HG02938 (cell line): ENCODE data around the gene LRP1B.
"Not testable (repeated sequence)": the region's sequence is repeated elsewhere in the genome, so short reads cannot be mapped to it uniquely, and the experiment has no call there.

Experiments used
- ATAC-seq: cut with Tn5 transposase; IDR thresholded peaks from one replicate; pipeline ENCODE4 v1.9.1; 2021; ENCODE audit warnings: mild to moderate bottlenecking, moderate library complexity; ENCODE audit not compliant: unreplicated experiment

The LRP1B gene

DNA sequence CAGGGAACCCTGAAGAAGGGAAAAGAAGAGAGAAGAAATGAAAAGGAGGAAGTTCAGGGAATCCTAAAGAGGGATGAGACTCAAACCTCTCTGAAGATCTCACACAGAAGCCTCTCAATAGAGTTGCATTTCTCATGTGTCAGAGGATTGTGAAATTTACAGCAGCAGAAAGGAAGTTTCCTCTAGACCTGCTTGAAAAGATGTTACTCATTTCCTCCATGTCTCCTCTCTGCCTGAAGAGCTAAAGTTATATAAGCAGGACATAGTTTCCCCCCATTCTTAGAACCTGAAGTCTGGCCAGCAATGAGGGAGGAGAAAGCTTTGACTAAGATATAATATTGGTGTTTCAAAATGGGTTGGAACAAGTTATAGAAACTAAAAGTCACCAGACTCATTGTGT lies 1155.6 kb downstream of the LRP1B start:
- ATAC-seq, result no peak

DNA sequence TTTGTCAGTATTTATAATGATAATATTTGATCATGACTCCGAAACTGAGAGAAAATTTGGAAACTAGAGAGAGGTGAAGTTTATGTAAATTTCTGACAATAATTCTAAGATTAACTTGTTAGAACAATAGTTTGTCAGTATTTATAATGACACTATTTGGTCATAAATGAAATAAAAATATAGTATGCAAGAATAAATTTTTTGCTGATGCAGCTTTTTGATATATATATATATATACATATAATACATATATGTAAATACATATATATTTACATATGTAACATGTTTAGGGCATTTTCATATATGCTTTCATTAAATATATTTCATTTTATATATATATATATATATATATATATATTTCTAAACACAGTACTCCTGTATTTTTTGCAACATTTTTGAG lies 1158.1 kb downstream of the LRP1B start:
- no peak for ATAC-seq

DNA sequence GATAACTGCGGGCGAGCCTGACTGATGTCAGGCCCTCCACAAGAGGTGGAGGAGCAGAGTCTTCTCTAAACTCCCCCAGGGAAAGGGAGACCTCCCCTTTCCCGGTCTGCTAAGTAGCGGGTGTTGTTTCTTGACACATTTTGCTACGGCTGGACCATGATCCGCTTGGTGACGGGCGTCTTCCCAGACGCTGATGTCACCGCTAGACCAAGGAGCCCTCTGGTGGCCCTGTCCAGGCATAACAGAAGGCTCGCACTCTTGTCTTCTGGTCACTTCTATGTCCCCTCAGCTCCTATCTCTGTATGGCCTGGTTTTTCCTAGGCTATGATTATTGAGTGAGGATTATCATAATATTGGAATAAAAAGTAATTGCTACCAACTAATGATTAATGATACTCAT lies 1166.5 kb downstream of the LRP1B start:
- ATAC-seq, result not testable (repeated sequence)

DNA sequence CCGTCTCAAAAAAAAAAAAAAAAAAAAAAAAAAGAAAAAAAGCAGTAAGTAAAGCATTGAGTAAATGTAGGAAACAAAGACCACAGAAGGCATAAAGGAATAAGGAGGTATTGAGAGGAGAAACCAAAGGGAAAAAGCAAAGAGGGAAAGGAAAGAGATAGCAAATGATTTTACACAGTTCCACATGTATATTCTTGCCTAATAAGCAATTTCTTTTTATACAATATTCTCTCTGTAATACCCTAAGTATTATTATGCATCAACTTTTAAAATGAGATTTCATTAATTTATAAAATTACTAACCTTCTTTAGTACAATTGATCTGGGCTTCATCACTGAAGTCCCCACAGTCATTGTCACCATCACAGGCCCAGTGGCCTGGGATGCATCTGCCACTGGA lies 1180.9 kb downstream of the LRP1B start:
- ATAC-seq, result no peak

DNA sequence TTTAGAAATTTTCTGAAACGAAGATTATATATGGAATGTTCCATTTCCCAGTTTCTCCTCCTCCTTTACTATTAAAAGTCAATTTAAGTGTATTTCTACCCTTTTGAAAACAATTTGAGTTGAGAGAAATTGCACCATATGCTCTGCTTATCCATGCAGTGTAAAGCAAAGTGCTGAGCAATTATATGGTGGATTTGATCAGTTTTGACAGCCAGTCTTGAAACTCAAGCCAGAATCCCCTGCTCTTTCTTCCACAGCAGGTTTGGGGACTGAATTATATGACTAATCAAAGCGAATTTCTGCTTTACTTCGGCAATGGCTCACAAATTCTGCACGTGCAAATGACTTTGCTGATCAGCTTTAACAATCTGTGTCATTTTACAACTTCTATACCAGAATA lies 1183.6 kb downstream of the LRP1B start:
- ATAC-seq, result no peak

DNA sequence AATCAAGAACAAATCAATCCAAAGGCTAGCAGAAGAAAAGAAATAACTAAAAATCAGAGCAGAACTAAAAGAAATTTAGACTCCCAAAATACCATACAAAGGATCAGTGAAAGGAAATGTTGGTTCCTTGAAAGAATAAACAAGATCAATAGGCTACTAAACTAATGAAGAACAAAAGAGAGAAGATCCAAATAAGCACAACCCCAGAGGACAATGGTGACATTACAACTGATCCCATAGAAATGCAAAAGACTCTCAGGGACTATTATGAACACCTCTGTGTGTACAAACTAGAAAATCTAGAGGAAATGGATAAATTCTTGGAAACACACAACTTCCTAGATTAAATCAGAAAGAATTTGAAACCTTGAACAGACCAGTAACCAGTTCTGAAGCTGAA lies 1186.9 kb downstream of the LRP1B start:
- ATAC-seq, result no peak

DNA sequence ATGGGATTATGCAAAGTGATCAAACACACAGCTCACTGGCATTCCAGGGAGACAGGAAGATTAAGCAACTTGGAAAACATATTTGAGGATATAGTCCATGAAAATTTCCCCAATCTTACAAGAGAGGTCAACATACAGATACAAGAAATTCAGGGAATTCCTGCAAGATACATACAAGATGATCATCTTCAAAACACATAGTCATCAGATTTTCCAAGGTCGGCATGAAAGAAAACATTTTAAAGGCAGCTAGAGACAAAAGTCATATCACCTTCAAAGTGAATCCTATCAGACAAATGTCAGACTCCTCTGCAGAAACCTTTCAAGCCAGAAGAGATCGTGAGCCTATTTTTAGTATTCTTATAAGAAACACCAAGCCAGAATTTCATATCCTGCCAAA lies 1188.5 kb downstream of the LRP1B start:
- no peak for ATAC-seq

DNA sequence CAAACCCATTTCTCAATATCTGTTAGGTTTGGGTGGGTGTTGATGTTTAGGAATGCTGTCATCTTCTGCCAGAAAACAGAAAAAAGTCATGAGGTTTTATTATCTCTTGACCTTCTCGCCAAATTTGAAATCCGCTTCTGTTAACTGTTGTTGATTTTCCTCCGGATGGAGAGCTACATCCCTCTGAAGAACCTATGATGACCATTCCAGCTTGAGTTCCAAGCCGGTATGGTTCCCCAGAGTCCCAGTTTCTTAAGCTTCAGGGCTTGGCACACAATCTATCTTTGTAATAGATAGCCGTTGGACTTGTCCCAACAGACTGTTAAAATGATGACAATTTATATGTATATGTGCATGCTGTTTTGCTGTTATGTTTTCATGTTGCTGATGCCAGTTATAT lies 1201.0 kb downstream of the LRP1B start:
- ATAC-seq, result no peak

DNA sequence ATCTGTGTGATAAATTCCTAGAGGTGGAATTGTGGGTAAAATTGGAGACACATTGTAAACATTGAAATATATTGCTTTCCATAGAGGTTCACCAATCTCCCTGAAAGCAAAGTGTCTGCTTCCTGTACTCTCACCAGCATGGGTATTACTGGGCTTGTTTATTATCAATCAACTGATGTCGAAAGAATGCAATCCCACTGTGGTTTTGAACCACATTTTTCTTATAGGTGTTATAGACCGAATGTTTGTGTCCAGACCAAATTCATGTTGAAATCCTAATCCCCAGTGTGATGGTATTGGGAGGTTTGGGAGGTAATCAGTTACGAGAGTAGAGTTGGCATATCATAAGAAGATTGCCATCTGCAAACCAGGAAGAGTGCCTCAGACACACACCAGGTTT lies 1212.4 kb downstream of the LRP1B start:
- no peak for ATAC-seq

DNA sequence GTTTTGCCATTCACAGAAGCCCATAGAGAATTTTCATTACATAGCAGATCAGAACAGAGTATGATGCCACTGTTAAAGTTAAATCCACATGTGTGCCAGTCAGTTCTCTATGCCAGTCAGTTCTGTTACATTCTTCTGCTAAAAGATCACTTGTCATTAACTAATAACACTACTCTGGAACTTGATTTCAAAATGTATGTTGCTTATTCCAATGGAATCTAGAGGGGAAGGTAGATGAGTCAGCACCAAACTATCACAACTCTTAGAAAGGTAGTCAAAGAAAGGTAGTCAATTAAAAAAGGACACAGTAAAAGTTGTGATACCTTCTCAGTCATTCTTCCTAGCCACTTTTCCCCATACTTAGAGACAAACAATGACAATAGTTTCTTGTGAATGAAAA lies 1214.4 kb downstream of the LRP1B start:
- no peak for ATAC-seq

DNA sequence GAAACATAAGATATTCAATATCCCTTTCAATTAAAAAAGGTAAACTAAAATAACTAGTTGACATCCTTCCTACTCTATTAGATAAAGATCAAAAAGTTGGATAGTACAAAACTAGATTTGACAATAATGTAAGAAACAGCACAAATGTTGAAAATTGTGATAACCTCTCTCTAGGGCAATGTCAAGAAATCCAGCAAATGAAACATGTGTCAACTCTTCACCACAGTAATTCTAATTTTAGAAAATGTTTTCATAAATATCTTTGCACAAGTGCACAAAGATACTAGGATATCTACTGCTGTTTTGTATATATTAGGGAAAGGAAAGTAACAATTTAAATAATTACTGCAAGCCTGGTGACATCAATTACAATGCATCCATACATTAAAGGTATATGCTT lies 1220.1 kb downstream of the LRP1B start:
- ATAC-seq, result no peak

DNA sequence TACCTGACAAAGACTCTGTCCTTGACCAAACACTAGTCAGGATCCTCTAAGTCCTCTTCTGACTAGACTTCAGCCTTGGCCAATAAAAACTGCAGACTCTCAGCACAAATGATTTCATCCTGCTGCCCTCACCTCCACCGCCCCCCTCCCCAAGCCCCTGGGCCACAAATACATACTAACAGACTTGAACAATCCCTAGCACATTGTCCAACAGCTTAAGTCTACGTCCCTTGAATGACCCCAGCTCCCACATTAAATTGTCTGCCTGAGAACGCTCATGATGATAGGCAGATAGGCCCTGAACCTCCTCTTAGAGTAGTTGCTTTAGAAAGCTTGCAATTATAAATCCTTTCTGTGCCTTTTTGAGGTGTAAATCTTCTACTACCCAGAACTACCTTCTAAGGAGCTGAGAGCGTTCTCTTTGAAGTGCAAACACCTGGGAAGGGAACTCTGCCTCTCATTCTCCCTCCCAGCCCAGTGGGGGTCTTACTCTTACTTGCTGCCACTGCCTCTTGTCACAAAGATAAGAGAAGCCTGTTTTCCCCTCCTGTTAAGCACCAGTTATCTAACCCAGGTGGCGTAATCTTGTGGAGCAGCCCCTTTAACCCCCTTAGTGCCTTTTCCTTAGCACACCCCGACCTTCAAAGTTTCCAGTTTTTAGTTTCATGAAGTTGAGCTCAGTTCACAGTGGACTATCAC lies 1225.6 kb downstream of the LRP1B start:
- no peak for ATAC-seq

DNA sequence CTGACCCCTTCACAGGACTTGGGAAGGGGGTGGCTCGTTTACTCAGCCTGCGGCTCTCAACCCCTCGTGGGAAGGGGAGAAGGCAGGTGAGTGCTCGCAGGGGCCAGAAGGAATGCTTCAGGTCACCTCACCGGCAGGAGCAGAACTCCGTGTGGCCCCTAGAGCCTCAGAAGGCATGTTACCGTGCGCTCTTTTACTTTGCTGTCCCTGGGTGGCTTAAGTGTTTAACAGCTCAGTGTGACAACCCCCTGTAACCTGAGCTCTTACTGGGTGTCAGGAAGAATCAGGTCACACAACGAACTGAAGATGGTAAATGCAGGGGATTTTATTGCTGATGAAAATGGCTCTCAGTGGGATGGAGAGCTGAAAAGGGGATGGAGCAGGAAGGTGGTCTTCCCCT lies 1235.4 kb downstream of the LRP1B start:
- no peak for ATAC-seq

DNA sequence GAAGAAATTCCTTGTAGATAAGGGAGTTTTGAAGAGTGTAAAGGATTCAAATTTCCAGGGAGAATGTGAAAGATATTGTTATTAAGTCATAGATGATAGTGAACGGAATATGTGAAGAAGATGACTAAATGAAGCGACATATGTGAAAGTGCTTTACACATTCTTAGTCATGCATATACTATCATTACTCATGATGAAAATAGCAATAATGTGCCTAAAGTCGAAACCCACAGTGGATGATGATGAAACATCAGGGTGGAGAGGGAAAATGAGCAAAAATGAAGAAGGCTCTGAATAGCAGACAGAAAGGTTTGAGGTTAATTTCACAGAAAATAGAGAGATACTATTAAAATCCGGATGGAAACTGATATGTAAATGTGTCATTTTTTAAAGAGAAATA lies 1237.1 kb downstream of the LRP1B start:
- no peak for ATAC-seq

DNA sequence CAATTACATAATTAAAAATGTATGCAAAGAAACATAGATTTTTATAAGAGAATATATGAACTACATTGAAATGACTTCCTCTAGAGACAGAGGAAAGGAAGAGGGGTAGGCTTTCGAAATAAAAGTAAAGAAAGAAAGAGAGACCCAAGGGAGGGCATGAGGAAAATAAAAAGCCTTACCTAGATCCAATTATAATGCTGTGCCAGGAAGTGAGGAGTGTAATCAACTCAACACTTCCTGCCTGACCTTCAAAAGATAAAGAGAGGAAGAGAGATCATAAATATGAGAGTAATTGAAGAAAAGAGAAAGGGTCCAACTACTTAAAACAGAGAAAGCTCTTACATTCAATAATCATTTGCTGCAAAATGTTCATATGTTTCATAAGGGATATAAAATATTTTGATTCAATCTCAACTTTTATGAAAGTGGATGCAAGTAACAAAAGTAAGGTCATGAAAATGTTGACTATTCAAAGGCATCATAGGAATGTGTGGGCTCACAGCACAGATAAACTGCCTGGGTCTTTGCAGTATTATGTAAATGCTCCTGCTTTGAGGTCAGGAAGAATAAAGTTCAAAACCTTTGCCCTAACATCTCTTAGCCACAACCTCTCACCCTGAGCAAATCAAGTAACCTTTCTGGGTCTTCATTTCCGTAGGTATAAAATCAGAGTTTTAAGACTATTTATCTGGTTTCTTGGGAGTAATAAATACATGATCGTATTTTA lies 1237.7 kb downstream of the LRP1B start:
- no peak for ATAC-seq

DNA sequence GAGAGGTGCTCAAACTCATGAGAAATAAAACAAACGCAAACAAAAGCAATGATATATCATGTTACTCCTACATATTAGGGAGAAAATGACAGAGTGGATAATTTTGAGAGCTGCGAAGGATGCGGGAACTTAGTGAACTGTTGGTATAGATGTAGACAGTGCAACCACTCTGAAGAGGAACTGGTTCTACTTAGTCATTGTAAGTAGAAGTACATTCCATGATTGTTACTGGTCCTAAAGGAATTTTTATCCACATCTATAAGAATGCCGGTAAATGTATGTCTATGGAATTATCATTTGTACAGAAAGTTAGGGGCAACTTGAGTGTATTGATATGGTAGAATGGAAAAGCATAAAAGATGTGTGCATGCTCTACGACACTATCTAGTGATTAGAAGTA lies 1238.4 kb downstream of the LRP1B start:
- no peak for ATAC-seq

DNA sequence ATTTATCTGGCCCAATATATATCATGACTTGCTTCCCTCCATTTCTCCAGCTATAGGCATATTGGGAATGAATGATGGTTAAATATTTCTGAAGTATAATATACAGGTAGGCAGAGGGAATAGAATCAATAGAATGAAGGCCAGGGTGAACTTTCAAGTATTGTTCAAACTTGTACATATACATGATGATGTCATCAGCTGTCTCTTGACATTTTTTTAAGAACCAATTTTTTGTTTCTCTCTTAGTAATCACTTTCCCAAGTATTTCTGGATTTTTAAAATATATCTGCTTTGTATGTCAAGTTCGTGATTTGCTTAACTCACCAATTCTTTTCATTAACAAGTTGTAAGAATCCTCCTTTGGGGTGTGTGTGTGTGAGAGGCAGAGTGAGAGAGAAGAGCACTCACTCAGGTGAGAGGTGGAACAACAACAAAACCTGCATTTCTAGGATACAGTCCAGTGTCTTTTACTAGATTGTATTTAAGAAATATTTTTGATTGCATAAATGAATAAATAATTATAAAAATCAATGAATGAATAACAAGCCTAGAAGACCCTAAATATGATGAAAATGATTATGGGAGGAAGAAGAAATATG lies 1239.1 kb downstream of the LRP1B start:
- ATAC-seq, result no peak

DNA sequence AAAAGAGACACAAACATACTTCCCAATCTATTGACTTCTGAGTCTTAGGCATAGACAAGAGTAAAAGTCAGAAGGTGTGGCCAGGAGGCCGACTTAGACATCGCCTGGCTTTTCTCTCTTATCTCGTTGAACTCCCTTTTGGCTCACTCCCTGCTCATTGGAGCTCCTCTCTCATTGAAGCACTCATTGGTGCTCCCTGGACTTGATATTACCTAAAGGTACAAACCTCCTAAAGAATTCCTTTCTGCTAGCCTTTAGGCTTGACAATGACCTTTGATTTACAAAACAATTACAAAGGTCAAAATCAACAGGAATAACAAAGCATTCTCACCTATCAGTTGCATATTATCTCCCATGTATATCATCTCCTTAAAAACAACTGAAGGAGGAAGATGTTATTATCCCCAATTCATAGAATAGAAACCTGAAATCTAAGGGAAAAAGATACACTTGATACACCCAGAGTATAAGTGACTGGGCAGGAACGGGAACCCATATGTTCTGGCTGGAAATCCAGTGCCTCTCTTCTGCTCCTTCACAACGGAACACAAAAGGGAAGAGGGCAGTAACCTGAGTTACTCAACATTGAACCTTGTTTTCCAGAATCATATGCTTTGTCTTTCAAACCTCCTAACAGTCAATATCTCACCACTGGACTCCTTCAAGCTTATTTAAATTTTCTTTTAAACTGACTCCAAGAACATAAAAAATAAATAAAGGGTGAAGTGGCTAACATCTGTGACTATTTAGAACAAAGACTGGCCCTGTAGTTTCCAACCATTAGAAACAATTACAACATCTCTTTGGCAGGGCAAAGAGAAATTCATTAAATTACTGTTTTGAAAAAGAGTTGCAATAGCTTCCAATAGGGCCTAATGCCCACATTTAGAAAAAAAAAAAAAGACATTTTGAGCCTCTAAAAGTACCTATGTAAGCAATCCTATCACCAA lies 1247.9 kb downstream of the LRP1B start:
- ATAC-seq, result no peak

DNA sequence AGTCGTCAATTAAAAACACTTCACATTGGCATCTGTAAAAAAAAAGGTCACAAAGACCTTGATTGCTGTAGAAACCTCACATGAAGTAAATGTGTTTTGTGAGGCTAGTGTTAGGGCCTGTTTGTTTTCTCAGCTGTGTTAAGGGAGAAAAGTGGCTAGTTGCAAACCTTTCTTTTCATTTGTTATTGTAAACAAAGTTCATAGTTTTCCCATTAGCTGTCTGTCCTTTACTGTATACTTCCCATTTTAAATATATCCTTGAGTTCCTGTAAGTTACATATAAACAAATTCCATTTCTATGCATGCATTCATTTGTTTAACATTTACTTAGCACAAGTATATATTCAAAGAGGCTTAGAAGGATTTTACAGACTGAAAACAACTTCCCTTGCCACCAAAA lies 1250.2 kb downstream of the LRP1B start:
- no peak for ATAC-seq

DNA sequence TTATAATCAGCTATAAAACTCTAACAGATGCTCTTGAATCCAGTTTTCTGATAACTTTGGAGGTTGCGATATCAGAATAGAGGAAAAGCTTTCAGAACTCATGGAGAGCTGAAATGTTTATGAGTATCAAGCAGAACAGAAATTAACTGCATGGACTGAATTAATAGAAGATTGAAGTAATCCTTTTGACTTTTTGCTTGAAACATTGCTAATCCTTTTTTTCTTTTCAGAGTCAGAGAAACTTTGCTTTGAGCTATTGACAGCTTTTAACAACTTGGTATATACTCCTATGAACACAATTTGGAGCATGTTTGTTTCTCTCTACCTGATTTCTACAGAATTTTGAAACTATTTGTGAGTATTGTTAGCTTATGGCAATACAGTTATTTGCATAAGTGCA lies 1254.8 kb downstream of the LRP1B start:
- no peak for ATAC-seq

DNA sequence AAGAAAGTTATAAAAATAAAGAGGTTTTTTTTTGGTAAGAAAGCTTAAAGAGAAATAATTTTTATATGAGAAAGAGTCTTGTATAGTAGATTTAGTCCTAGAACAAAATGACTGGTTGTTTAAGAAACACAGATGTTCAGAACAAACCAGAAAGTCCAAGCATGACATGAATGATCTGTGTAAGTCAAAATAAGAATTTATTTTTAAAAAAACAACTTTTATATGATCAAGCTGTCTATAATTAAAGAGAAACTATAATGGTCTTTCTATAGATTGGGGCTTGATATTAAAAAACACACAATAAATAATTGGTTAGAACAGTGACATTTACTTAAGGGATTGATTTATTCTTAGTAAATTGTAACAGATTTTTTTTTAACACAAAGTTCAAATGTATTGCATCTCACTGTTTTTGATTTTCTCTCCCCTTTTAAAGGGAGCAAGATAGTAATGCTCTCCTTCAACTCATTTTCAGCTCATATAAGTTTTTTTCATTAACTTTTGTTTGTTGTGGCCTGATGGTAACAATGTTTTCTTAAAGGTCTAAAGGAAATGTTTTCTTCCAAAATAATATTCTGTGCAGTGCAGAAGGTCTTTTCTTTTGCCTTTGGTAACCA lies 1256.8 kb downstream of the LRP1B start:
- ATAC-seq, result no peak
